Effector memory CD4-positive, alpha-beta T cell (primary cell): ENCODE results near the gene SETD6.
"Not testable (repeated sequence)": the region's sequence is repeated elsewhere in the genome, so short reads cannot be mapped to it uniquely, and the experiment has no call there.

Experiments
- DNase-seq, 3 donors: peaks; one replicate each; pipeline ENCODE4 v3.0.0-alpha.2; 2020
- H3K27ac ChIP-seq: 2 replicates; pipeline ENCODE4 v1.7.0; 2013; ENCODE audit warnings: mild to moderate bottlenecking, low read length, moderate library complexity; ENCODE audit not compliant: insufficient read depth, poor library complexity, severe bottlenecking
- H3K27me3 ChIP-seq: replicated peaks from 2 replicates; pipeline ENCODE4 v1.7.0; 2013; ENCODE audit warnings: mild to moderate bottlenecking, low read length; ENCODE audit not compliant: insufficient read depth, control insufficient read depth, poor library complexity, severe bottlenecking
- H3K36me3 ChIP-seq: 2 replicates; pipeline ENCODE4 v1.7.0; 2013; ENCODE audit warnings: mild to moderate bottlenecking, low read length, moderate library complexity; ENCODE audit not compliant: control insufficient read depth, insufficient read depth
- H3K4me1 ChIP-seq: 2 replicates; pipeline ENCODE4 v1.7.0; 2013; ENCODE audit warnings: low read length, mild to moderate bottlenecking; ENCODE audit not compliant: control insufficient read depth, insufficient read depth, poor library complexity, severe bottlenecking
- H3K4me3 ChIP-seq: 2 replicates; pipeline ENCODE4 v1.7.0; 2013; ENCODE audit warnings: low read length, low read depth, mild to moderate bottlenecking; ENCODE audit not compliant: insufficient read depth, poor library complexity, severe bottlenecking
- H3K9me3 ChIP-seq: 2 replicates; pipeline ENCODE4 v1.7.0; 2013; ENCODE audit warnings: mild to moderate bottlenecking, low read length, moderate library complexity; ENCODE audit not compliant: control insufficient read depth

SETD6 gene

DNA sequence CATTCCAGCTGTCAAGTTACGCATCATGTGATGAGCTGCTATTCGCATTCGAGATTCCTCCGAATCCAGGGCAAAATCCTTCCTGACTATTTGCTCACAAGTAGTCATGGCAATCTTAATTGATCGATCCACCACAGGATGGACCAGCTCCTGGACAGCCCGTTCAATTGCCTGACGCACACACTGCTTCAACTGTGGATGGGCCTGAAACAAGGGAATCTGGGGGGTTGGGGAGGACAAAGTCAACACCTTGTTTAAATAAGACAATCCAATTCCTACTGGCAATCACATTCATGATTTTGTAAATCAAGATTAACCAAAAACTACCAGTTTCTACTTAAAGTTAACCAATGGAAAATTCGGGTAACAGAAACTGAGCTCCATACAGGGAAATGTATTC is 28.4 kb downstream of the SETD6 start:
- H3K4me1 ChIP-seq = no peaks in the 10 kb centered on the region
- no peak for DNase-seq

DNA sequence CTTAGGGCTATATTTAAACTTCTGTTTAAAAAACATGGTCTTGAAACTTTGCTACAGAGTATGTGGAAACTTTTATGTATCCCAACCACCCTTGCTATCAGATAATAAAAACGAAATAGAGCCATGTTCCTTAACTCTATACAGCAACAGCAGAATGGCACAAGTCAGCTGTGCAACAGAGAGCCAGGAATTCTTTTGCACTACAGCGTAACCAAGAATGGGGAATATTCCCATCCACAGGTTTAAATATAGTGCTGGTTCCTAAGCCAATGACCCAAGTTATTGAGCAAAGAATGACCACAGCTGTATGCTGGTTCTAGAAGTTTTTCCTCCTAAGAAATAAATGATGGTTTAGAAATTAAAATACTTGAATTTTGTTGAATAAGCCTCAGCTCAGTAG is 33.1 kb downstream of the SETD6 start:
- H3K4me3 ChIP-seq = no peak overlapping the region
- H3K4me1 ChIP-seq = no peaks in the 10 kb centered on the region
- H3K27ac ChIP-seq = no peak overlapping the region
- DNase-seq = no peak
- peaks cover 92% of the 10 kb centered on the region for H3K36me3 ChIP-seq
- H3K9me3 ChIP-seq = no peaks in the 10 kb centered on the region
- H3K27me3 ChIP-seq = no peaks in the 10 kb centered on the region

More for the DNA sequence above, 28.4 kb downstream of the SETD6 start:
- H3K9me3 ChIP-seq = no peaks in the 10 kb centered on the region
- no peak overlapping the region for H3K27ac ChIP-seq
- peaks cover 89% of the 10 kb centered on the region for H3K36me3 ChIP-seq
- H3K27me3 ChIP-seq = no peaks in the 10 kb centered on the region
- H3K4me3 ChIP-seq = no peak overlapping the region

DNA sequence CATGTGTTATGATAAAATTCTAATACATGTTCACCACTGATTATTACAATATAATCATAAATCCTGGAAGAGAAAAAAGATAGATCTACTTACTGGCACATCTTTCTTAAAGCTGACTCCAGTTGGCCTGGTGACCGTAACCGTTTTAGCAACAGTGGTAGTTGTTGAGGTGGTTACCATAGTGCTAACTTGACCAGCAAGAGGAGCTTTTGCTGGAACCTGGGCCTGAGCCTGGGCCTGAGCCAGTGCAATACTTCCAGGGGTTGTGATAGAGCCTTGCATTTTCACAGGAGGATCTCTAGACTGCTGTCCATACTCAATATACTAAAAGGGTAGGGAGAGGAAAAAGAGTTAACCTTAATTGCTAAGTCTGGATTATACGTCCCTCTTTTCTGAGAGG is 36.2 kb downstream of the SETD6 start:
- H3K36me3 ChIP-seq = peaks cover 91% of the 10 kb centered on the region
- no peaks in the 10 kb centered on the region for H3K27me3 ChIP-seq

DNA sequence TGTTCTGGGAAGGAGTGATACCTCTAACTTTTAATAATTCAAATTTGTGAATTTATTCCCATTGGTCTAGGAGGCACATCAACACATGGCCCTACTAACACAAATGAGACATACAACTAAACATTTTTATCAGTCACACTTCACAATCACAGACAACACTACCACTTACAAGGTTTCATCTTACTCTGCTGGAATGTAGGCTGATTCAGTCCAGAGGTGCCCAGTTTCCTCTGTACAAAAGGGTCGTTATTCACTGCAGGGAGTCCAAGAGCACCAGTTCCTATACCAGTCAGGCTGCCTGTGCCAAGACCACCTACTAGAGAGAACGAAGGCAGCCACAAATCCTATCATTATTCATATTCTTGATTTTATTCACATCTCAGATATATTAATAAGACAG is 41.4 kb downstream of the SETD6 start:
- no peaks in the 10 kb centered on the region for H3K9me3 ChIP-seq
- peaks cover 77% of the 10 kb centered on the region for H3K36me3 ChIP-seq
- no peaks in the 10 kb centered on the region for H3K27me3 ChIP-seq
- H3K27ac ChIP-seq = no peak overlapping the region
- H3K4me3 ChIP-seq = no peak overlapping the region
- no peak for DNase-seq
- no peaks in the 10 kb centered on the region for H3K4me1 ChIP-seq

More for the DNA sequence above, 36.2 kb downstream of the SETD6 start:
- H3K9me3 ChIP-seq = no peaks in the 10 kb centered on the region
- DNase-seq = no peak
- H3K4me1 ChIP-seq = no peaks in the 10 kb centered on the region
- H3K27ac ChIP-seq = no peak overlapping the region
- no peak overlapping the region for H3K4me3 ChIP-seq

DNA sequence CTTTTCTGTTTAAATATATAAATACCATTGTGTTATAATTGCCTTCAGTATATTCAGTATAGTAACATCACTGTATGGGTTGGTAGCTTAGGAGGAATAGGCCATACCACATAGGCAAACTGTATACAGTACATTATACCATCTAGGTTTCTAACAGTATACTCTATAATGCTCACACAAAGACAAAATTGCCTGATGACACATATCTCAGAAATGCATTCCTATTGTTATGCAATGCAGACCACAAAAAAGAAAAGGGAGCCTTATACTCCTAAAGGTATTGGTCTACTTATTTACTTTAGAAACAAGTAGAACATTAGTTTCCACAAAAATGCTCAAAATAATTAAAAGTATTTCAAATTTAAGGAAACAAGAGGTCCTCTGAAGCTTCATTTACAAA is 47.9 kb downstream of the SETD6 start:
- Histone ChIP-seq H3K9me3 (no peaks in the 10 kb centered on the region), H3K27me3 (no peaks in the 10 kb centered on the region), H3K4me3 (no peak overlapping the region), H3K4me1 (no peaks in the 10 kb centered on the region), H3K36me3 (peaks cover 42% of the 10 kb centered on the region), H3K27ac (no peak overlapping the region)
- no peak for DNase-seq

DNA sequence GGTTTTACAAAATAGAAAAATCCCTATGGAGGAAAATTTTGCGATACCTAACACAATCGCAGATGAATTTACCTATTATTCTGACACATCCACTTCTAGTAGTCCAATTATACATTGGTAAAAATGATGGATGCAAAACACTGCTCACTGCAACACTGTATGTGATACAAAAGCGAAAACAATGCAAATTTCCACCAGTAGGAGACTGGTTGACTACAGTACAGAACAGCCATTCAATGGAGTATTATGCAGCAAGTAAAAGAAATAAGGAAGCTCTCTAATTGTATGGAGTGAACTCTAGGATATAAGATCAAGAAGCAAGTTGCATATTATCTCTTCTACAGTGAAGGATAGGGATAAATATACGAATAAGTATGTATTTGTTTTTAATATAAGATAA is 48.5 kb downstream of the SETD6 start:
- no peak for DNase-seq
- Histone ChIP-seq H3K27me3 (no peaks in the 10 kb centered on the region), H3K9me3 (no peaks in the 10 kb centered on the region), H3K4me3 (no peak overlapping the region), H3K4me1 (no peaks in the 10 kb centered on the region), H3K36me3 (peaks cover 41% of the 10 kb centered on the region), H3K27ac (no peak overlapping the region)

DNA sequence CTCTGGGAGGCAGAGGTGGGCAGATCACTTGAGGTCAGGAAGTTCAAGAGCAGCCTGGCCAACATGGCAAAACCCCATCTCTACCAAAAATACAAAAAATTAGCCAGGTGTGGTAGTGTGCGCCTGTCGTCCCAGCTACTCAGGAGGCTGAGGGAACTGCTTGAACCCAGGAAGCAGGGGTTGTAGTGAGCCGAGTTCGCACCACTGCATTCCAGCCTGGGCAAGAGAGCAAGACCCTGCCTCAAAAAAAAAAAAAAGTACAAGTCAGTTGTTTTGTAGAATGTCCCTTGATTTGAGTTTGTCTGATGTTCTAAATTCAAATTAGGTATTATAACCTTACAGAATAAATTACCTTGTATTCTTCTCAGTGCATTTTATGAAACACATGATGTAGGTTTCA is 50.4 kb downstream of the SETD6 start:
- H3K4me3 ChIP-seq, H3K27ac ChIP-seq, H3K27me3 ChIP-seq, H3K9me3 ChIP-seq, H3K4me1 ChIP-seq, DNase-seq: not testable (repeated sequence)
- peaks cover 42% of the 10 kb centered on the region for H3K36me3 ChIP-seq
